GM08714 (cell line): Measurements from ENCODE around the gene AOAH.

ENCODE experiments used
- H3K4me3 ChIP-seq: fragments of 200-500 bp; sonication (Bioruptor generic); 2 replicates; pipeline ENCODE4 v1.5.1; 2014; ENCODE audit warnings: mild to moderate bottlenecking, low read length, inconsistent platforms
- ZNF274 ChIP-seq: IDR thresholded peaks from 2 replicates; pipeline ENCODE4 v1.6.1; 2012; ENCODE audit warnings: mild to moderate bottlenecking, low read depth, low read length

Gene AOAH

GRCh38 chr7:36604806-36605205 lies 119.5 kb downstream of the AOAH start:
- no peak for TF ChIP-seq ZNF274
- H3K4me3 ChIP-seq: no peak overlapping the region

- TF ChIP-seq ZNF274: no peak
- no peak overlapping the region for H3K4me3 ChIP-seq
Observed at GRCh38 chr7:36602934-36603887, 121.1 kb downstream of the AOAH start.

- no peak for TF ChIP-seq ZNF274
- no peak overlapping the region for H3K4me3 ChIP-seq
Observed at GRCh38 chr7:36602511-36602910, 121.8 kb downstream of the AOAH start.

- H3K4me3 ChIP-seq: no peak overlapping the region
- no peak for TF ChIP-seq ZNF274
Observed at GRCh38 chr7:36601601-36602000, 122.7 kb downstream of the AOAH start.

GRCh38 chr7:36600869-36601530 lies 123.3 kb downstream of the AOAH start:
- no peak overlapping the region for H3K4me3 ChIP-seq
- TF ChIP-seq ZNF274: no peak

GRCh38 chr7:36600314-36600682 lies 124.0 kb downstream of the AOAH start:
- H3K4me3 ChIP-seq: no peak overlapping the region
- no peak for TF ChIP-seq ZNF274

- H3K4me3 ChIP-seq: no peak overlapping the region
- TF ChIP-seq ZNF274: no peak
Observed at GRCh38 chr7:36599645-36600313, 124.5 kb downstream of the AOAH start.

GRCh38 chr7:36598054-36598674 lies 126.1 kb downstream of the AOAH start:
- TF ChIP-seq ZNF274: no peak
- no peak overlapping the region for H3K4me3 ChIP-seq

- no peak overlapping the region for H3K4me3 ChIP-seq
Observed at GRCh38 chr7:36597090-36597773, 127.1 kb downstream of the AOAH start.

GRCh38 chr7:36594445-36594844 lies 129.8 kb downstream of the AOAH start:
- TF ChIP-seq ZNF274: no peak
- H3K4me3 ChIP-seq: no peak overlapping the region

More at GRCh38 chr7:36597090-36597773, 127.1 kb downstream of the AOAH start:
- no peak for TF ChIP-seq ZNF274

- H3K4me3 ChIP-seq: no peak overlapping the region
- TF ChIP-seq ZNF274: no peak
Observed at GRCh38 chr7:36591636-36592035, 132.7 kb downstream of the AOAH start.

GRCh38 chr7:36589391-36589790 lies 134.9 kb downstream of the AOAH start:
- TF ChIP-seq ZNF274: no peak
- no peak overlapping the region for H3K4me3 ChIP-seq

GRCh38 chr7:36583318-36583717 lies 141.0 kb downstream of the AOAH start:
- no peak for TF ChIP-seq ZNF274
- H3K4me3 ChIP-seq: no peak overlapping the region

GRCh38 chr7:36575832-36576231 lies 148.5 kb downstream of the AOAH start:
- H3K4me3 ChIP-seq: no peak overlapping the region
- TF ChIP-seq ZNF274: no peak
